HL-60 (cell line): ENCODE results near the gene C2orf66.

Source experiments
- DNase-seq, 2 experiments: peaks; one replicate each; pipeline ENCODE4 v3.0.0-alpha.2; 2010 to 2020; ENCODE audit warnings: low read depth in 1 of 2, low spot score in 1 of 2
- H3K27ac ChIP-seq: fragments of 250-450 bp; sonication (Bioruptor Pico); replicated peaks from 2 replicates; pipeline ENCODE4 v1.5.1; 2020; ENCODE audit warnings: mild to moderate bottlenecking, moderate library complexity
- H3K27me3 ChIP-seq: fragments of 250-450 bp; sonication (Bioruptor Pico); 2 replicates; pipeline ENCODE4 v1.5.1; 2021; ENCODE audit warnings: mild to moderate bottlenecking, moderate library complexity; ENCODE audit not compliant: insufficient read depth, poor library complexity, severe bottlenecking
- H3K4me3 ChIP-seq: replicated peaks from 2 replicates; pipeline ENCODE4 v1.5.1; 2011; ENCODE audit warnings: mild to moderate bottlenecking, control low read depth, low read length; ENCODE audit not compliant: insufficient read depth
- GABPA ChIP-seq: IDR thresholded peaks from 2 replicates; pipeline ENCODE4 v1.6.1; 2012; ENCODE audit warnings: low read depth
- POLR2AphosphoS5 ChIP-seq: IDR thresholded peaks from 2 replicates; pipeline ENCODE4 v1.6.1; 2012; ENCODE audit warnings: low read depth
- SPI1 ChIP-seq: IDR thresholded peaks from 2 replicates; pipeline ENCODE4 v1.6.1; 2012; ENCODE audit warnings: low read depth, mild to moderate bottlenecking, borderline replicate concordance
- long read RNA-seq: library from polyadenylated mRNA; unstranded; transcript quantifications from one replicate; pipeline ENCODE4 v2.0.0, GENCODE V29; 2020
- TF ChIP-seq, protein P1 (sequence below): IDR thresholded peaks from one replicate; pipeline ENCODE4 v1.5.1; 2011; ENCODE audit warnings: low read length, control low read depth, inconsistent platforms; ENCODE audit not compliant: insufficient read depth
- TF ChIP-seq, protein P2 (sequence below): IDR thresholded peaks from 2 replicates; pipeline ENCODE4 v1.6.1; 2012; ENCODE audit warnings: low read depth; ENCODE audit not compliant: insufficient replicate concordance

The C2orf66 gene
- long read RNA-seq, result 0 reads

DNA sequence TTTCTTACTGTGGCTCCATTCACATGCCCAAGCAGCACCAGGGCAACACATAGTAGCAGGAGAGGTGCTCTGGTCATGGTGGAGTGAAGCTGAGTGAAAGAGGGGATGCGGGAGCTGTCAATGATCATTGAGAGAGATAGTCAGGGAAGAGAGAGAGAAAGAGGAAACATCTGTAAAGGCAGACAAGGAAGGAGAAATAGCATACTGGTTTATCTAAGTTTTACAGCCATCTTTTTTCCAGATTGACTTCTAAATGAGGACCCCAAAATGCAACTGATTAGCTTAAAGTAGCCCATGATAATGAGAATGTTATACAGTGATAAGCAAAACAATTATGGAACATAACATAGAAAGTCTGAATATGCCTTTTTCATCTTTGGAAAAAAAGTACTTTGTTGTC, at the start of gene C2orf66:
TSS of gene C2orf66 (minus strand) at position 96 of the 400 bp plus-strand sequence. CDS start at position 77, 19 bp downstream.
- DNase-seq, result no peak
- no peak within 1 kb of the TSS for H3K27ac ChIP-seq
- H3K27me3 ChIP-seq, result no peaks in the 10 kb centered on the region
- TF ChIP-seq, protein P1, sequence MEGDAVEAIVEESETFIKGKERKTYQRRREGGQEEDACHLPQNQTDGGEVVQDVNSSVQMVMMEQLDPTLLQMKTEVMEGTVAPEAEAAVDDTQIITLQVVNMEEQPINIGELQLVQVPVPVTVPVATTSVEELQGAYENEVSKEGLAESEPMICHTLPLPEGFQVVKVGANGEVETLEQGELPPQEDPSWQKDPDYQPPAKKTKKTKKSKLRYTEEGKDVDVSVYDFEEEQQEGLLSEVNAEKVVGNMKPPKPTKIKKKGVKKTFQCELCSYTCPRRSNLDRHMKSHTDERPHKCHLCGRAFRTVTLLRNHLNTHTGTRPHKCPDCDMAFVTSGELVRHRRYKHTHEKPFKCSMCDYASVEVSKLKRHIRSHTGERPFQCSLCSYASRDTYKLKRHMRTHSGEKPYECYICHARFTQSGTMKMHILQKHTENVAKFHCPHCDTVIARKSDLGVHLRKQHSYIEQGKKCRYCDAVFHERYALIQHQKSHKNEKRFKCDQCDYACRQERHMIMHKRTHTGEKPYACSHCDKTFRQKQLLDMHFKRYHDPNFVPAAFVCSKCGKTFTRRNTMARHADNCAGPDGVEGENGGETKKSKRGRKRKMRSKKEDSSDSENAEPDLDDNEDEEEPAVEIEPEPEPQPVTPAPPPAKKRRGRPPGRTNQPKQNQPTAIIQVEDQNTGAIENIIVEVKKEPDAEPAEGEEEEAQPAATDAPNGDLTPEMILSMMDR, result no peak
- no peak for TF ChIP-seq POLR2AphosphoS5
- TF ChIP-seq, protein P2, sequence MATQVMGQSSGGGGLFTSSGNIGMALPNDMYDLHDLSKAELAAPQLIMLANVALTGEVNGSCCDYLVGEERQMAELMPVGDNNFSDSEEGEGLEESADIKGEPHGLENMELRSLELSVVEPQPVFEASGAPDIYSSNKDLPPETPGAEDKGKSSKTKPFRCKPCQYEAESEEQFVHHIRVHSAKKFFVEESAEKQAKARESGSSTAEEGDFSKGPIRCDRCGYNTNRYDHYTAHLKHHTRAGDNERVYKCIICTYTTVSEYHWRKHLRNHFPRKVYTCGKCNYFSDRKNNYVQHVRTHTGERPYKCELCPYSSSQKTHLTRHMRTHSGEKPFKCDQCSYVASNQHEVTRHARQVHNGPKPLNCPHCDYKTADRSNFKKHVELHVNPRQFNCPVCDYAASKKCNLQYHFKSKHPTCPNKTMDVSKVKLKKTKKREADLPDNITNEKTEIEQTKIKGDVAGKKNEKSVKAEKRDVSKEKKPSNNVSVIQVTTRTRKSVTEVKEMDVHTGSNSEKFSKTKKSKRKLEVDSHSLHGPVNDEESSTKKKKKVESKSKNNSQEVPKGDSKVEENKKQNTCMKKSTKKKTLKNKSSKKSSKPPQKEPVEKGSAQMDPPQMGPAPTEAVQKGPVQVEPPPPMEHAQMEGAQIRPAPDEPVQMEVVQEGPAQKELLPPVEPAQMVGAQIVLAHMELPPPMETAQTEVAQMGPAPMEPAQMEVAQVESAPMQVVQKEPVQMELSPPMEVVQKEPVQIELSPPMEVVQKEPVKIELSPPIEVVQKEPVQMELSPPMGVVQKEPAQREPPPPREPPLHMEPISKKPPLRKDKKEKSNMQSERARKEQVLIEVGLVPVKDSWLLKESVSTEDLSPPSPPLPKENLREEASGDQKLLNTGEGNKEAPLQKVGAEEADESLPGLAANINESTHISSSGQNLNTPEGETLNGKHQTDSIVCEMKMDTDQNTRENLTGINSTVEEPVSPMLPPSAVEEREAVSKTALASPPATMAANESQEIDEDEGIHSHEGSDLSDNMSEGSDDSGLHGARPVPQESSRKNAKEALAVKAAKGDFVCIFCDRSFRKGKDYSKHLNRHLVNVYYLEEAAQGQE, result no peak
- TF ChIP-seq SPI1, result no peak
- TF ChIP-seq GABPA, result no peak
- no peak within 1 kb of the TSS for H3K4me3 ChIP-seq

DNA sequence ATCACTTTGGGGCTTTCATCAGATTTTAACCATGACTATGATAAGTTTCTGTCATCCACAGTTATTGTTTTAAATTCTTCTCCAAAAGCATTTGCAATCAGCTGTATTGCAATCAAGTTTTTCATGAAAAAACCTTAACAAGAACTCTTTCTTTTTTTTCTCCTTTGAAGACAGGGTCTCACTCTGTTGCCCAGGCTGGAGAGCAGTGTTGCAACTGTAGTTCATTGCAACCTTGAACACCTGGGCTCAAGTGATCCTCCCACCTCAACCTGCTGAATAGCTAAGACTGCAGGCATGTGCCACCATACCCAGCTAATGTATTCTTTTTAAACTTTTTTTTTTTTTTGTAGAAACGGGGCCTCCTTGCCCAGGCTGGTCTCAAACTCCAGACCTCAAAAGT, 45.5 kb upstream of the C2orf66 start:
- no peak overlapping the region for H3K4me3 ChIP-seq
- TF ChIP-seq, protein P2, result no peak
- TF ChIP-seq GABPA (no peak), SPI1 (no peak), POLR2AphosphoS5 (no peak)
- TF ChIP-seq, protein P1, result no peak
- no peak for DNase-seq
- H3K27ac ChIP-seq, result no peak overlapping the region
- H3K27me3 ChIP-seq, result no peaks in the 10 kb centered on the region

DNA sequence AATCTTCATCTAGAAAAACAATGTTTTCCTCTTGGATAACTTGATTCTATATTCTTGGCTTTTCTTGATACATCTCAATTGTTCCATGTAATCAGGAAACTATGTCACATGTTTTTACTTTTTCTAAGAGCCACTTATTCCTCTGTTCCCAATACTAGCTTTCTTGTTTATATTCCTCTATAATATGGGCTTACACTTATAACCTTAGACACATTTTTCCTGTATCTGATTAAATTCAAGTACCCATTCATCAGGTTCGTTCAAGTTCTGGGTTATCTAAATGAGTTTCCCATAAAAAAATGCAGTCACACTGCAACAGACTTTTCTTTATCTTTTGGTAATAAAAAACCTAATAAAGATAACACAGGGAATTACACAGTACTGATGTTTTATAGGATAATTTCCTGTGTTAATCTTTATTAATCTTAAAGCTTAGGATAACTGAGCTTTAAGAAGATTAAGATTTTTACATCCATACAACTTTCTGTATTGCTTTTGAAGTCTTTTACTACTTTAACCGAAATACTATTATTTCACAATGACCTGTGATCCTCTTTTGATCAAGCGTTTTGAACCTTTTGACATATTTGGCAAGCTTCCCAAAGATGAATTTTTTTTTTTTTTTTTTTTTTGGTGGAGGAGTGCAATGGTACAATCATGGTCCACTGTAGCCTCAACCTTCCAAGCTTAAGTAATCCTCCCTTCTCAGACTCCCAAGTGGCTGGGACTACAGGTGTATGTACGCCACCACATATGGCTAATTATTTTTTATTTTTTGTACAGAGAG, 44.3 kb upstream of the C2orf66 start:
- no peak for DNase-seq
- TF ChIP-seq, protein P1, result no peak
- TF ChIP-seq GABPA (no peak), POLR2AphosphoS5 (no peak), SPI1 (no peak)
- TF ChIP-seq, protein P2, result no peak
- Histone ChIP-seq H3K27ac (no peak overlapping the region), H3K27me3 (no peaks in the 10 kb centered on the region), H3K4me3 (no peak overlapping the region)
